GM19468 (cell line): ENCODE data around the gene MEGF9.
"Not testable (repeated sequence)": the region's sequence is repeated elsewhere in the genome, so short reads cannot be mapped to it uniquely, and the experiment has no call there.

Source experiments
- ATAC-seq: cut with Tn5 transposase; IDR thresholded peaks from one replicate; pipeline ENCODE4 v1.9.1; 2021; ENCODE audit warnings: mild to moderate bottlenecking, moderate library complexity, moderate number of reproducible peaks; ENCODE audit not compliant: unreplicated experiment; ENCODE audit errors: extremely low read depth

MEGF9 gene

DNA sequence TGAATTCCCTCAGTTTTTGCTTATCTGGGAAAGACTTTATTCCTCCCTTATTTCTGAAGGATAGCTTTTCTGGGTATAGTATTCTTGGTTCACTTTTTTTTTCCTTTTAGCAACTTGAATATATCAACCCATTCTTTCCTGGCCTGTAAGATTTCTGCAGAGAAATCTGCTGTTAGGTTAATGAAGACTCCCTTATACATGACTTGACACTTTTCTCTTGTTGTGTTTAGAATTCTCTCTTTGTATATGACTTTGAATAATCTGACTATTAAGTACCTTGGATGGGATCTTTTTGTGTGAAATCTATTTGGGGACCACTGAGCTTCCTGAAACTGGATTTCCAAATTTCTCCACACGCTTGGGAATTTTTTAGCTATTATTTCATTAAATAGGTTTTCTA is 79.3 kb downstream of the MEGF9 start:
- ATAC-seq: no peak

- no peak for ATAC-seq
These were observed 83.9 kb downstream of the MEGF9 start for GRCh38 chr9:120630333-120630732.

GRCh38 chr9:120628925-120629497 is 85.3 kb downstream of the MEGF9 start:
- ATAC-seq: not testable (repeated sequence)

DNA sequence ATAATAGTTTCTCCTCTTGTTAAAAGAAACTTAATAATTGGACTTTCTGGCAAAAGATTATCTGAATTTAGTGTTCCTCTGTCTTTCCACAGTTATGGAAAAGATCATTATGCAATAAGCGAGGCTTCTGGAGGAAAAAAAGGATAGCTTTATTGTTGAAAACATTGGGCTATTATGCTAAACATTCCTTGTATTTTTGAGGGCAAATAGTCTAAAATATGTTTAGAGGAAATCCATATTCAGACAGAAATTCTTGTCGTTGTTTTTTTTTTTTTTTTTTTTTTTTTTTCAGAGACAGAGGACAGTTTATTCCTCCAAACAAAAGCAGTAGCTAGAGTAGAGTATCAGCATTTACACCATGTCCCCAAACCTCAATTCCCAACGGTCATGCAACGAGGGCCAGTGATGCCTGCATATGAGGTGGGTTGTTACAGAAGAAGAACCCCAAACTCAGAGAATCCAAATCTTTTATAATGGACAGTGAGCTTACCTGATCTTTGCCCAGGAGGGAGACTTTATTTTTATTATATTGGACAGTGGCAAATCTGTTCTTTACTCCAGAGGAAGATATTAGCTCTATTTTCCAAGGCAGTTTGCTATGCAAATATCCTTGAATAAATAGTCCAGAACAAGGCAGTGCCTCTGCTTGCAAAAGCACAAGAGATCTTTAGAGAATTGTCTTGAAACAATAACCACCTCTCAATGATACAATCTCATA is 85.9 kb downstream of the MEGF9 start:
- ATAC-seq: no peak

DNA sequence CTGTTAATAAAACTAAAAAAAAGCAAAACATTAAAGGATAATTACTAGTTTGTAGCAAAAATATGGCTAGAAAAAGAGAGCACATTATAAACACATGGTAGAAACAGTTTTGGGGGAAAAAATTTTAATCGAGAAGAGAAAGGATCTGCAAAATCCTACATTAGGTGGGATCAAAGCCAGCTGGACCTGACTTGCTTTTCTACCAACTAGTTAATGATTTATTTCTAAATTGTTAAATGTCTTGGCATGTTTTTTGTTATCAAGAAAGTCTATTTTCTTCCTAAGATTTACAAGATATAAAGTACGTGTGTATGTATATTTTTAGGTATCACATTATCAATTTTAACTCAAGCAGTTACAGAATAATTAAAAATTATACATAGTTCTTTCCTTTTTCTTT is 87.2 kb downstream of the MEGF9 start:
- ATAC-seq: no peak

DNA sequence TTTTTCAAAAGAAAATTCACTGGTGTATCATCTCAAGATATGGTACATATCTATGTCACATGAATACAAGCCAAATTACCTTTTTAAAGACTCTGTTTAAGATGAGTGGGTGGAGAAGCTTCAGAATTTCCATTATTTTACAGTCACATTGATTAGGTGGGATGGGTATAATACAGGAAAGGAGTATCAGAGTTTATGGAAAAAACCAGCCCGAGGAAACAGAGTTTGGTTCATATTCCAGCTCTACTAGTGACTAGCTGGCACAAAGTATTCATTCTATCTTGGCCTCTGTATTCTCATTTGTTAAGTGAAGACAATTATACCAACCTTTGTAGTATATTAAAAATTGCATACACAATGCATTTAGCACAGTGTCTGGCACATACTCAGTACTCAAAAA is 87.8 kb downstream of the MEGF9 start:
- no peak for ATAC-seq

DNA sequence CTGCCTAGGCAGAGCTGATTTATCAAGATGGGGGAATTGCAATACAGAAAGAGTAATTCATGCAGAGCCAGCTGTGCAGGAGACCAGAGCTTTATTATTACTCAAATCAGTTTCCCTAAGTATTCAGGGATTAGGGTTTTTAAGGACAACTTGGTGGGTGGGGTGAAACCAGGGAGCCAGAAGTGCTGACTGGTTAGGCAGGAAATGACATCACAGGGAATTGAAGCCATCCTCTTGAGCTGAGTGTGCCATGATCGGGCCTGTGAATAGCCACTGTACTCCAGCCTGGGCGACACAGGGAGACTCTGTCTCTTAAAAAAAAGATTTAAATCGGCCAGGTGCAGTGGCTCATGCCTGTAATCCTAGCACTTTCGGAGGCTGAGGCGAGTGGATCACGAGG is 89.0 kb downstream of the MEGF9 start:
- ATAC-seq: no peak

GRCh38 chr9:120622790-120623189 is 91.5 kb downstream of the MEGF9 start:
- no peak for ATAC-seq

GRCh38 chr9:120621941-120622340 is 92.3 kb downstream of the MEGF9 start:
- no peak for ATAC-seq

DNA sequence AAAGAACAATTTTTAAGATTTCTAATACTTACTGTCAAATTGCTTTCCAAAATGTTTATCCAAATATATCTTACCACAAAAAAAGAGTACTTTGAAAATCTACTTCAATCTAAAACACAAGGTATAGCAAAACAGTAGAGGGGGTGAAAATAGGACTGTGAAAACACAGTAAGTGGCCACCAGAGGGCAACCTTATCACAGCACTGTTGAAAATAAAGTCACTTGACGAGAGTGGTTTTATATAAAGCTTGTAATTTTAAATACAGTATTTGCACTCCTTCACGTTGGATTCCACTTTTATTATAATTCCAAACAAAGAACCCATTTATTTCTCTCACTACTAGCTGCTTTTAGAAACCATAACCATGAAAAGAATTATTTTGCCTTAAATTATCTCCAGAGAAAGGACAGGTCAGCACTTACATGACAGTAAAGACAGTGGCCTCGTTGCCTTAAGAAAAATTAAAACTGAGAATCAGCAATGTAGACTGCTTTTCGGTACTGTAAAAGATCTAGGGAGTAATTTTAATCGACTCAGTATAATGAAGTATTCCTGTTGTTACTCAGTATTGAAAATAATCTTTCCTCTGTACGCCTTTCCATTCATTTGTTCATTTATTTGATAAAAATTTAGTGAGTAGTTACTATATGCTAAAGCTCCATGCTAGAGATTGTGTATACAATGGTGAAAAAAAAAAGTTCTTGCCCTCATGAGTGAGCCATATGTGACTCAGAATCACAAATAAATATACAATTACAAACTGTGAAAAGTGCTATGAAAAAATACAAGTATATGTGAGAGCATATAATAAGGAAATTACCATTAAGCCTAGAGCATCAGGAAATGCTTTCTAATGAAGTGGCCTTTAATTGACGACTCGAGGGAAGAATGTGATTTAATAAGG is 94.3 kb downstream of the MEGF9 start:
- no peak for ATAC-seq

- ATAC-seq: no peak
These were observed 97.0 kb downstream of the MEGF9 start for GRCh38 chr9:120616966-120617935.

DNA sequence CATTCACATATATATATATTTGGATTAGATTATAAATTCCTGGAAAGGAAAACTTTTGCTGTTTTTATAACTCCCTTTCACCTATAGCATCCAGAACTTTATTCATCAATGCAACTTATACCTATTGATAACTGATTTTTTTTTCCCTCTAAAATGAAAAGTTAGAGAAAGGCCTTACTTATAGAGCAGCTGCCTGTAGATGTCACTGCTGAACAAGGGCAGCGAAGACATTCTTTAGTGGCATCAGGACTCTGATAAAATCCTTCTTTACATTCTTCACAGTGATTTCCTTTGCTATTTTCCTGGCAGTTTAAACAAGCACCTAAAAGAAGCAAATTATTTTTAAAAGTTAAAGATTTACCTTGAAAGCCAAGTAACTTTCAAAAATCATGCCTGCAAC is 102.1 kb downstream of the MEGF9 start:
- ATAC-seq: no peak

- no peak for ATAC-seq
These were observed 102.6 kb downstream of the MEGF9 start for GRCh38 chr9:120611690-120612068.

DNA sequence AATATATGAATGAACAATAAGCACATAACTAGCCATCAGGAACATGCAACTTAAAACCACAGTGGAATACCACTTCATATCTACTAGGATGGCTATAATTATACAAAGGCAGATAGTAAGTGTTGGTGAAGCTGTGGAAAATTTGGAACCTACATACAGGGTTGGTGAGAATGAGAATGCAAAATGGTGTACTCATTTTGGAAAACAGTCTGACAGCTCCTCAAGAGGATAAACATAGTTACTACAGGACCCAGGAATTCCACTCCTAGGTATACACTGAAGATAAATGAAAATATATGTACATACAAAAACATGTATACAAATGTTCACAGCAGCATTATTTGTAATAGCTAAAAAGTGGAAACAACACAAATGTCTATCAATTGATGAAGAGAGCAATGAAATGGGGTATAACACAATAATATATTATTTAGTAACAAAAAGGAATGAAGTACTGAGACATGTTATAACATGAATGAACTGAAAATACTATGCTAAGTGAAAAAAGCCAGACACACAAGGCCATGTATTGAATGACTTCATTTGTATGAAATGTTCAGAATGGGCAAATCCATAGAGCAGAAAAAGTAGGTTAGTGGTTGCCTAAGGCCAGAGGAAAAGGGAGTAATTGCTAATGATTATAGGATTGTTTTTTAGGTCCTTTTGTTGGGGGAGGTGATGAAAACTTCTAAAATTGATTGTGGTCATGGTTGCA is 103.1 kb downstream of the MEGF9 start:
- ATAC-seq: no peak

- ATAC-seq: no peak
These were observed 104.6 kb downstream of the MEGF9 start for GRCh38 chr9:120609636-120610035.

- ATAC-seq: no peak
These were observed 105.8 kb downstream of the MEGF9 start for GRCh38 chr9:120608421-120608820.

GRCh38 chr9:120603591-120603990 is 110.7 kb downstream of the MEGF9 start:
- ATAC-seq: no peak

- no peak for ATAC-seq
These were observed 111.3 kb downstream of the MEGF9 start for GRCh38 chr9:120603010-120603409.

DNA sequence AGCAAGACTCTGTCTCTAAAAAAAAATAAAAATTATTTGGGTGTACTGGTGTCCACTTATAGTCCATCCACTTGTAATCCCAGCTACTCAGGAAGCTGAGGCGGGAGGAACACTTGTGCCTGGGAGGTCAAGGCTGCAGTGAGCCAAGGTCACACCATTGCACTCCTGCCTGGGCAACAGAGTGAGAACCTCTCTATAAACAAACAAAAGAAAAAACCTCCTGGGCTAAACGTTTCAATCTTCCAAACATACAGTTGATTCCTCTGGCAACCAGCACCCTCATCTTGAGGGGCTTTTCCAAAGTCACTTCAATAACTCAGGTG is 120.4 kb downstream of the MEGF9 start:
- no peak for ATAC-seq
